Measurements from ENCODE around the gene FBXO8.

FBXO8 gene

DNA sequence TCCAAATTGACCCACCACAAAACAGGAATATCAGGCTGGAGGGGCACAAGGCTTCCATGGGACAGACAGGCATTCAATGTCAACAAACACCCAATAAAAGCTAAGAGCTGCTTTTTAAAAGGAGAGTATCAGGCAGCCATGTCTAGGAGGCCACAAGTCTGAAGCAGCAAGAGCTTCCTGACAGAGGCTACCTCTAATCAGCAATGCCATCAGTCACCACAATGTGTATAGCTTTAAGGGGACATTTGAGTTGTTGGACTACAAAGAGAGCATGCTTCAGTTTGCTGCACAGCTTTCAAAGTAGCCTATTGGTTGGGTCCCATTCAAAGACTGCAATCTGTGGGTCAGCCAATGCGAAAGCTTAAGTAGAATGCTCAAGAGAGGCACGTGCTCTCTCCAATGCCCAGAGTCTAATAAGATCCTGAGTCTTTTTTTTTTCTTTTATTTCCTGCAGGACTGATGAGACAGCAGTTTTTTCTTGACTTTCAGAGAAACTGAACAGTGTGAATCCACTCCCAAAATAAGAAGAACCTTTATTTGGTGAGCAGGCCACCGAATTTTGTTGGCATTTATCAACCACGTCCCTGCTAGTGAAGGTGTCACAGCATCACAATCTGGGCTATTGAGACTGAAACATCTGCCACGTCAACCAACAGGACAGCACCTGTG, 92.5 kb downstream of the FBXO8 start:
- Histone ChIP-seq H3K4me3 (ENCODE audit: low read depth, low read length) (no peak overlapping the region), H3K27ac (no peak overlapping the region), H3K9me3 (ENCODE audit: severe bottlenecking) (no peaks in the 10 kb centered on the region), H3K27me3 (ENCODE audit: insufficient read depth, low read depth, severe bottlenecking) (no peaks in the 10 kb centered on the region), H3K36me3 (no peaks in the 10 kb centered on the region)
- DNase-seq = no peak
- TF ChIP-seq, protein P1, sequence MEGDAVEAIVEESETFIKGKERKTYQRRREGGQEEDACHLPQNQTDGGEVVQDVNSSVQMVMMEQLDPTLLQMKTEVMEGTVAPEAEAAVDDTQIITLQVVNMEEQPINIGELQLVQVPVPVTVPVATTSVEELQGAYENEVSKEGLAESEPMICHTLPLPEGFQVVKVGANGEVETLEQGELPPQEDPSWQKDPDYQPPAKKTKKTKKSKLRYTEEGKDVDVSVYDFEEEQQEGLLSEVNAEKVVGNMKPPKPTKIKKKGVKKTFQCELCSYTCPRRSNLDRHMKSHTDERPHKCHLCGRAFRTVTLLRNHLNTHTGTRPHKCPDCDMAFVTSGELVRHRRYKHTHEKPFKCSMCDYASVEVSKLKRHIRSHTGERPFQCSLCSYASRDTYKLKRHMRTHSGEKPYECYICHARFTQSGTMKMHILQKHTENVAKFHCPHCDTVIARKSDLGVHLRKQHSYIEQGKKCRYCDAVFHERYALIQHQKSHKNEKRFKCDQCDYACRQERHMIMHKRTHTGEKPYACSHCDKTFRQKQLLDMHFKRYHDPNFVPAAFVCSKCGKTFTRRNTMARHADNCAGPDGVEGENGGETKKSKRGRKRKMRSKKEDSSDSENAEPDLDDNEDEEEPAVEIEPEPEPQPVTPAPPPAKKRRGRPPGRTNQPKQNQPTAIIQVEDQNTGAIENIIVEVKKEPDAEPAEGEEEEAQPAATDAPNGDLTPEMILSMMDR (IDR thresholded peaks at IDR 0.05; ENCODE audit: low read depth, low read length) = no peak

DNA sequence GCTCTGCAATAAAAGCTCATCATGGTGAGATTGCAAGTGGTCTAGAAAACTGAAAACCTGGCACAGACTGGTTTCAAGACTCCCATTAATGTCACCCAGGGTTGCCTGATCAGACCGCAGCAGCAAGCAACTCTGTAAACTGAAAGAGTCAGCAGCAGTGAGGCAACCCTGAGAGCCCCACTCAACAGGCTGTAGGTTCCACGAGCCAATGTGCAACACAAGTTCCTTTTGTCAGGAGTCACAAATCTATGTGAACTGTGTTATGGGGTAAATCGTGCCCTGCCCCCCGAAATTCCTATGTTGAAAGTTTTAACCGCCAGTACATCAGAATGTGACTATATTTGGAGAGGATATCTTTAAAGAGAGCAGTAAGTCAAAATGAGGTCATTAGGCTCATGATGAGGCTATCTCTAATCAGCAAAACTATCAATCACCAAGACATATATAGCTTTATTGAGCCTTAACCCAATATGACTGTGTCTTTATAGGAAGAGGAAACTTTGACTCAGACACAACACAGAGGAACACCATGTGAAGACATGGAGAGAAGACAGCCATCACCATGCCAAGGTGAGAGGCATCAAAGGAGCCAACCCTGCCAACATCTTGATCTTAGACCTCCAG, 94.0 kb downstream of the FBXO8 start:
- Histone ChIP-seq H3K9me3 (ENCODE audit: severe bottlenecking) (no peaks in the 10 kb centered on the region), H3K4me3 (ENCODE audit: low read depth, low read length) (no peak overlapping the region), H3K27me3 (ENCODE audit: insufficient read depth, low read depth, severe bottlenecking) (no peaks in the 10 kb centered on the region), H3K27ac (no peak overlapping the region), H3K36me3 (no peaks in the 10 kb centered on the region)
- TF ChIP-seq, protein P1 (IDR thresholded peaks at IDR 0.05; ENCODE audit: low read depth, low read length) = no peak
- DNase-seq = no peak
